IMR-90 (cell line): Measurements from ENCODE around the gene MRPL1. TPM values are rescaled to one million over a fixed set of nuclear protein-coding genes. Genes with fewer than 3 reads are reported as not detected.

Source experiments
- ATAC-seq: fragments of 200-7000 bp; cut with Tn5 transposase; 2 replicates; pipeline ENCODE4 v1.9.1; 2020; ENCODE audit warnings: low read depth, mild to moderate bottlenecking, moderate library complexity
- BruUV-seq: library from RNA; stranded (reverse); fragments of 400-500 nt; replicated peaks from 2 replicates; lab custom pipeline; 2021; lab: Mats Ljungman, UMichigan
- CTCF ChIA-PET: fragments of 300-600 bp; formaldehyde crosslinking; extraction: SDS; loops from one replicate; lab custom pipeline; 2021; ENCODE audit warnings: antibody characterized with exemption; lab: Yijun Ruan, JAX
- POLR2A ChIA-PET: fragments of 300-600 bp; sonication (Branson Sonifier 250); formaldehyde crosslinking; loops from one replicate; lab custom pipeline; 2022; ENCODE audit warnings: antibody characterized with exemption; ENCODE audit not compliant: unreplicated experiment; lab: Charles Lee
- DNase-seq: peaks from one replicate; pipeline ENCODE4 v3.0.0; 2013
- H2AFZ ChIP-seq: replicated peaks from 2 replicates; pipeline ENCODE3; 2013; ENCODE audit warnings: low read length, mild to moderate bottlenecking; ENCODE audit not compliant: poor library complexity
- H2AK5ac ChIP-seq: 2 replicates; pipeline ENCODE4 v1.6.1; 2013; ENCODE audit warnings: low read depth, low read length, inconsistent platforms
- H2AK9ac ChIP-seq: replicated peaks from 2 replicates; pipeline ENCODE3; 2013; ENCODE audit warnings: mild to moderate bottlenecking, low read depth, low read length, moderate library complexity; ENCODE audit not compliant: poor library complexity
- H2BK120ac ChIP-seq: 2 replicates; pipeline ENCODE4 v1.6.1; 2013; ENCODE audit warnings: low read depth, low read length, inconsistent platforms
- H2BK15ac ChIP-seq: 3 replicates; pipeline ENCODE4 v1.6.1; 2013; ENCODE audit warnings: low read depth, low read length, inconsistent platforms
- H2BK20ac ChIP-seq: 2 replicates; pipeline ENCODE4 v1.6.1; 2013; ENCODE audit warnings: low read depth, mild to moderate bottlenecking, inconsistent platforms, low read length, moderate library complexity
- H2BK5ac ChIP-seq: 2 replicates; pipeline ENCODE4 v1.6.1; 2013; ENCODE audit warnings: mild to moderate bottlenecking, low read depth, low read length, inconsistent platforms; ENCODE audit not compliant: poor library complexity, severe bottlenecking
- H3K14ac ChIP-seq: replicated peaks from 2 replicates; pipeline ENCODE4 v1.6.1; 2013; ENCODE audit warnings: low read depth, low read length, inconsistent platforms
- H3K18ac ChIP-seq: 2 replicates; pipeline ENCODE4 v1.6.1; 2013; ENCODE audit warnings: low read depth, low read length, control low read depth
- H3K23ac ChIP-seq: 2 replicates; pipeline ENCODE4 v1.6.1; 2013; ENCODE audit warnings: low read depth, low read length, inconsistent platforms
- H3K27ac ChIP-seq: 2 replicates; pipeline ENCODE4 v1.5.1; 2013; ENCODE audit warnings: mild to moderate bottlenecking, control low read depth, low read length; ENCODE audit not compliant: insufficient read depth
- H3K27me3 ChIP-seq: 2 replicates; pipeline ENCODE4 v1.6.1; 2013; ENCODE audit warnings: low read length; ENCODE audit not compliant: control insufficient read depth, insufficient read depth
- H3K36me3 ChIP-seq: 2 replicates; pipeline ENCODE4 v1.6.1; 2013; ENCODE audit warnings: low read length, mixed read lengths; ENCODE audit not compliant: control insufficient read depth, insufficient read depth
- H3K4ac ChIP-seq: 2 replicates; pipeline ENCODE4 v1.6.1; 2013; ENCODE audit warnings: low read depth, low read length, inconsistent platforms
- H3K4me1 ChIP-seq: 2 replicates; pipeline ENCODE4 v1.6.1; 2013; ENCODE audit warnings: low read length, mixed read lengths; ENCODE audit not compliant: control insufficient read depth, insufficient read depth
- H3K4me2 ChIP-seq: 2 replicates; pipeline ENCODE4 v1.6.1; 2013; ENCODE audit warnings: low read depth, mild to moderate bottlenecking, control low read depth, low read length, moderate library complexity
- H3K4me3 ChIP-seq: 2 replicates; pipeline ENCODE4 v1.5.1; 2013; ENCODE audit warnings: low read depth, mild to moderate bottlenecking, control low read depth, low read length, moderate library complexity; ENCODE audit not compliant: insufficient read depth
- H3K56ac ChIP-seq: 2 replicates; pipeline ENCODE4 v1.6.1; 2013; ENCODE audit warnings: low read length, inconsistent platforms; ENCODE audit not compliant: insufficient read depth; ENCODE audit errors: extremely low read depth
- H3K79me1 ChIP-seq, 2 experiments: 2 replicates each; pipeline ENCODE4 v1.6.1; 2013; ENCODE audit warnings: low read length in 2 of 2, inconsistent platforms in 1 of 2, low read depth in 1 of 2
- H3K9ac ChIP-seq: 2 replicates; pipeline ENCODE4 v1.6.1; 2013; ENCODE audit warnings: low read depth, low read length, control low read depth
- H3K9me1 ChIP-seq: 2 replicates; pipeline ENCODE4 v1.6.1; 2013; ENCODE audit warnings: low read length, inconsistent platforms; ENCODE audit not compliant: insufficient read depth
- H3K9me3 ChIP-seq: 2 replicates; pipeline ENCODE4 v1.6.1; 2013; ENCODE audit warnings: low read length; ENCODE audit not compliant: control insufficient read depth, insufficient read depth
- H4K20me1 ChIP-seq: 2 replicates; pipeline ENCODE4 v1.6.1; 2013; ENCODE audit warnings: low read length, inconsistent platforms; ENCODE audit not compliant: insufficient read depth
- H4K5ac ChIP-seq: 2 replicates; pipeline ENCODE4 v1.6.1; 2013; ENCODE audit warnings: mild to moderate bottlenecking, low read depth, low read length, control low read depth
- H4K8ac ChIP-seq, 2 experiments: 2 replicates each; pipeline ENCODE4 v1.6.1; 2013; ENCODE audit warnings: low read depth in 2 of 2, low read length in 2 of 2, control low read depth in 1 of 2, inconsistent platforms in 1 of 2
- H4K91ac ChIP-seq: 2 replicates; pipeline ENCODE4 v1.6.1; 2013; ENCODE audit warnings: low read depth, low read length, inconsistent platforms; ENCODE audit not compliant: insufficient read depth
- CEBPB ChIP-seq: IDR thresholded peaks from 2 replicates; pipeline ENCODE4 v1.6.1; 2012; ENCODE audit warnings: low read depth, low read length, improper control_type of control experiment
- MAFK ChIP-seq: IDR thresholded peaks from 2 replicates; pipeline ENCODE4 v1.6.1; 2012; ENCODE audit warnings: low read depth, low read length, improper control_type of control experiment
- SMC3 ChIP-seq: fragments of 150-350 bp; IDR thresholded peaks from 2 replicates; pipeline ENCODE4 v1.6.1; 2016; ENCODE audit warnings: low read depth, mild to moderate bottlenecking, antibody characterized with exemption, low read length, moderate library complexity
- WGBS, 2 experiments: methylation state at CpG; one replicate each; pipeline versions ENCODE4 v1.1.5 to v1.1.7; 2013; ENCODE audit warnings: missing lambda C conversion rate in 2 of 2; ENCODE audit not compliant: insufficient read length in 1 of 2; ENCODE audit errors: extremely low coverage in 2 of 2; 5-methylcytosine and 5-hydroxymethylcytosine counted together
- dilution Hi-C: fragments of 300-500 bp; cut with HindIII; formaldehyde crosslinking; loops from one replicate; pipeline ENCODE4 v1.14.3; 2018; ENCODE audit warnings: low sequenced_read_pairs; ENCODE audit not compliant: unreplicated experiment
- in situ Hi-C: fragments of 300-500 bp; cut with MboI; formaldehyde crosslinking; loops from 3 replicates; pipeline ENCODE4 v1.14.3; 2019; ENCODE audit warnings: low sequenced_read_pairs, inconsistent platforms, mixed read lengths
- intact Hi-C: fragments of 100-400 bp; cut with micrococcal nuclease; formaldehyde crosslinking; loops from 2 replicates; pipeline ENCODE4 v1.10.0; 2022
- polyA plus RNA-seq, 3 experiments: library from polyadenylated mRNA; depleted of rRNA; stranded (reverse); fragments of >200 nt; gene quantifications; 2 replicates each; pipeline ENCODE4 v1.2.3, GENCODE V29; 2012; ENCODE audit warnings: low replicate concordance in 1 of 3
- total RNA-seq: library from RNA; depleted of rRNA; stranded (reverse); fragments of >200 nt; gene quantifications from 2 replicates; pipeline ENCODE4 v1.2.3, GENCODE V29; 2012
- TF ChIP-seq, protein P1 (sequence below): fragments of 150-350 bp; IDR thresholded peaks from 2 replicates; pipeline ENCODE4 v1.6.1; 2016; ENCODE audit warnings: low read depth, mild to moderate bottlenecking, low read length, moderate library complexity, borderline replicate concordance
- TF ChIP-seq, protein P2 (sequence below): conservative IDR thresholded peaks from 2 replicates; pipeline ENCODE4 v1.5.1; 2012; ENCODE audit warnings: mild to moderate bottlenecking, low read depth, low read length, improper control_type of control experiment

The MRPL1 gene
- total and polyA plus RNA-seq, 2 of the 4 experiments (the other 2 are of a cell fraction), result 13.4 to 22.5 TPM

DNA sequence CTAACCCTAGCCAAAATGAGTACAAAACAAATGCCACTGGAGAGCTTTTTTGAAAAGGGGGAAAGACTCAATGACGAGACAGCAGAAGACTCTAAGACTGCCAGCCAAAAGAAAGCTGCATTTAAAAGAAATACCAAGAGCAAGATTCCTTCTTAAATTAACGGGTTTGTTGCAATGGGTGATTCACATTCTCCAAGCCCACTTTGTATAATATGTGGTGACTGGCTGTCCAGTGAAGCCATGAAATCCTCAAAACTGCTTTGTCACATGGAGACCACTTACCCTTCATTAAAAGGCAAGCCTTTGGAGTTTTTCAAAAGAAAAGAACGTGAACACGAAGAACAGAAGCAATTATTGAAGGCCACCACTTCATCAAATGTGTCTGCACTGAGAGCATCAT is 68.2 kb downstream of the MRPL1 start:
- in situ Hi-C loops, result no loop called here
- BruUV-seq, result no TSS peak

More for the DNA sequence above, 68.2 kb downstream of the MRPL1 start:
- Histone ChIP-seq H3K27ac (no peak overlapping the region), H2BK20ac (no peak overlapping the region), H4K5ac (no peak overlapping the region; the same call in 1 of the 2 replicates), H3K23ac (no peak overlapping the region), H4K91ac (no peak overlapping the region; the same call in 1 of the 2 replicates), H2AK9ac (no peak overlapping the region), H2BK15ac (no peak overlapping the region), H3K4me1 (peaks cover 12% of the 10 kb centered on the region), H3K27me3 (no peaks in the 10 kb centered on the region), H2BK120ac (no peak overlapping the region; the same call in 1 of the 2 replicates), H3K4ac (no peak overlapping the region; the same call in 1 of the 2 replicates), H3K14ac (0 out of 2 replicates have a peak overlapping the region, but pooled peaks have one; percentile 46), H3K36me3 (no peaks in the 10 kb centered on the region), H3K4me3 (no peak overlapping the region), H2AFZ (no peak overlapping the region), H3K9ac (no peak overlapping the region), H3K79me1 (peaks cover 0 to 19% of the 10 kb centered on the region in 2 experiments; a peak in 1 of 4 replicates), H3K9me1 (peaks cover 25% of the 10 kb centered on the region), H3K9me3 (no peaks in the 10 kb centered on the region), H3K18ac (peak overlapping the region; percentile 53; the same call in 1 of the 2 replicates), H4K8ac (peak overlapping the region in 1 of 2 experiments; percentile 13; a peak in 2 of 4 replicates), H3K4me2 (no peak overlapping the region), H3K56ac (no peak overlapping the region), H4K20me1 (no peaks in the 10 kb centered on the region), H2BK5ac (no peak overlapping the region), H2AK5ac (no peak overlapping the region)
- no peak for TF ChIP-seq MAFK
- TF ChIP-seq, protein P1, sequence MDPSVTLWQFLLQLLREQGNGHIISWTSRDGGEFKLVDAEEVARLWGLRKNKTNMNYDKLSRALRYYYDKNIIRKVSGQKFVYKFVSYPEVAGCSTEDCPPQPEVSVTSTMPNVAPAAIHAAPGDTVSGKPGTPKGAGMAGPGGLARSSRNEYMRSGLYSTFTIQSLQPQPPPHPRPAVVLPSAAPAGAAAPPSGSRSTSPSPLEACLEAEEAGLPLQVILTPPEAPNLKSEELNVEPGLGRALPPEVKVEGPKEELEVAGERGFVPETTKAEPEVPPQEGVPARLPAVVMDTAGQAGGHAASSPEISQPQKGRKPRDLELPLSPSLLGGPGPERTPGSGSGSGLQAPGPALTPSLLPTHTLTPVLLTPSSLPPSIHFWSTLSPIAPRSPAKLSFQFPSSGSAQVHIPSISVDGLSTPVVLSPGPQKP, result no peak
- TF ChIP-seq SMC3, result no peak
- TF ChIP-seq CEBPB, result 0 out of 2 replicates have a peak, but pooled peaks have one; percentile 2
- TF ChIP-seq, protein P2, sequence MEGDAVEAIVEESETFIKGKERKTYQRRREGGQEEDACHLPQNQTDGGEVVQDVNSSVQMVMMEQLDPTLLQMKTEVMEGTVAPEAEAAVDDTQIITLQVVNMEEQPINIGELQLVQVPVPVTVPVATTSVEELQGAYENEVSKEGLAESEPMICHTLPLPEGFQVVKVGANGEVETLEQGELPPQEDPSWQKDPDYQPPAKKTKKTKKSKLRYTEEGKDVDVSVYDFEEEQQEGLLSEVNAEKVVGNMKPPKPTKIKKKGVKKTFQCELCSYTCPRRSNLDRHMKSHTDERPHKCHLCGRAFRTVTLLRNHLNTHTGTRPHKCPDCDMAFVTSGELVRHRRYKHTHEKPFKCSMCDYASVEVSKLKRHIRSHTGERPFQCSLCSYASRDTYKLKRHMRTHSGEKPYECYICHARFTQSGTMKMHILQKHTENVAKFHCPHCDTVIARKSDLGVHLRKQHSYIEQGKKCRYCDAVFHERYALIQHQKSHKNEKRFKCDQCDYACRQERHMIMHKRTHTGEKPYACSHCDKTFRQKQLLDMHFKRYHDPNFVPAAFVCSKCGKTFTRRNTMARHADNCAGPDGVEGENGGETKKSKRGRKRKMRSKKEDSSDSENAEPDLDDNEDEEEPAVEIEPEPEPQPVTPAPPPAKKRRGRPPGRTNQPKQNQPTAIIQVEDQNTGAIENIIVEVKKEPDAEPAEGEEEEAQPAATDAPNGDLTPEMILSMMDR, result no peak
- intact Hi-C loops (no loop called here), dilution Hi-C loops (no loop called here)
- POLR2A ChIA-PET, result interaction anchor here (0.6 kb wide), 1 partner anchor 111 kb away, joined by 3 read pairs; no protein-coding TSS in a partner anchor
- ATAC-seq, result no peak
- no CpG with 5 or more reads among the region's 4 CpGs for WGBS, 2 experiments
- DNase-seq, result peak; percentile 31
- CTCF ChIA-PET, result interaction anchor here (0.6 kb wide), 1 partner anchor 638 kb away, joined by 5 read pairs; no protein-coding TSS in a partner anchor
